Left lung (tissue), 10 donors: ENCODE data around the gene PPP1R14D. TPM values are rescaled to one million over a fixed set of nuclear protein-coding genes. Genes with fewer than 3 reads are reported as not detected.

ENCODE experiments used
- ATAC-seq: fragments of 200-7000 bp; cut with Tn5 transposase; one replicate; pipeline ENCODE4 v1.9.1; 2020; ENCODE audit warnings: moderate library complexity
- DNase-seq, 4 donors: peaks; one replicate each; pipeline ENCODE4 v3.0.0-alpha.2; 2013 to 2020
- H3K27ac ChIP-seq, 2 donors: fragments of 200-600 bp; sonication (generic) in 1 of 2; one replicate each; pipeline versions ENCODE4 v1.5.0 to v1.8.0; 2020 to 2021
- H3K27me3 ChIP-seq, 2 donors: fragments of 200-600 bp; sonication (generic) in 1 of 2; one replicate each; pipeline versions ENCODE4 v1.5.0 to v1.8.0; 2020 to 2021
- H3K36me3 ChIP-seq, 2 donors: fragments of 200-600 bp; sonication (generic) in 1 of 2; one replicate each; pipeline versions ENCODE4 v1.5.0 to v1.8.0; 2020 to 2021
- H3K4me1 ChIP-seq, 2 donors: fragments of 200-600 bp; one replicate each; pipeline ENCODE4 v1.8.0; 2021
- H3K4me3 ChIP-seq, 2 donors: fragments of 200-600 bp; sonication (generic) in 1 of 2; one replicate each; pipeline versions ENCODE4 v1.5.0 to v1.8.0; 2020 to 2021; ENCODE audit warnings: mild to moderate bottlenecking in 1 of 2
- H3K9me3 ChIP-seq, 2 donors: fragments of 200-600 bp; sonication (generic) in 1 of 2; one replicate each; pipeline versions ENCODE4 v1.5.0 to v1.8.0; 2020 to 2021
- intact Hi-C, 2 donors: fragments of 100-400 bp; cut with DNase I; formaldehyde crosslinking; loops; one replicate each; pipeline versions ENCODE4 v1.11.2 to v1.14.2; 2022
- polyA plus RNA-seq, 6 donors: library from polyadenylated mRNA; unstranded; fragments of 120-200 nt; gene quantifications; one replicate each; pipeline ENCODE4 v1.2.1, GENCODE V29; 2013; ENCODE audit not compliant: insufficient read length in 6 of 6
- total RNA-seq, 2 donors: library from RNA; stranded (reverse); fragmentation: NEBNext Ultra II Directional; extraction: Animal tissue kit (Norgen Biotek cat#: 25700); gene quantifications; one replicate each; pipeline ENCODE4 v1.2.1, GENCODE V29; 2021
- TF ChIP-seq, protein P1 (sequence below), 2 donors: fragments of 200-600 bp; sonication (generic) in 1 of 2; IDR thresholded peaks; one replicate each; pipeline versions ENCODE4 v1.5.0 to v1.8.0; 2021; ENCODE audit warnings: antibody characterized with exemption in 2 of 2
- donor health status: DM: no; HTN: yes; CAD: no.
- donor health status: DM: no; HTN: no; CAD: no.

PPP1R14D gene
- total and polyA plus RNA-seq, 8 donors, result 0.20 to 0.50 (median 0.38) TPM; not detected in 1

DNA sequence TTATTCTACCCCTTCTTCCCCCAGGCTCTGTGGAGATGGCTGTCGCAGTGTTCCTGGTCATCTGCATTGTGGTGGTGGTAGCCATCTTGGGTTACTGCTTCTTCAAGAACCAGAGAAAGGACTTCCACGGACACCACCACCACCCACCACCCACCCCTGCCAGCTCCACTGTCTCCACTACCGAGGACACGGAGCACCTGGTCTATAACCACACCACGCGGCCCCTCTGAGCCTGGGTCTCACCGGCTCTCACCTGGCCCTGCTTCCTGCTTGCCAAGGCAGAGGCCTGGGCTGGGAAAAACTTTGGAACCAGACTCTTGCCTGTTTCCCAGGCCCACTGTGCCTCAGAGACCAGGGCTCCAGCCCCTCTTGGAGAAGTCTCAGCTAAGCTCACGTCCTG is 28.2 kb upstream of the PPP1R14D start:
- ATAC-seq, result no peak
- Histone ChIP-seq H3K36me3 (peaks cover 0 to 32% of the 10 kb centered on the region in 2 donors), H3K27ac (peak overlapping the region in 1 of 2 donors; percentile 54), H3K4me3 (no peak overlapping the region), H3K4me1 (peaks cover 11 to 26% of the 10 kb centered on the region in 2 donors), H3K27me3 (no peaks in the 10 kb centered on the region), H3K9me3 (no peaks in the 10 kb centered on the region)
- intact Hi-C loops, result no loop called here
- TF ChIP-seq, protein P1, sequence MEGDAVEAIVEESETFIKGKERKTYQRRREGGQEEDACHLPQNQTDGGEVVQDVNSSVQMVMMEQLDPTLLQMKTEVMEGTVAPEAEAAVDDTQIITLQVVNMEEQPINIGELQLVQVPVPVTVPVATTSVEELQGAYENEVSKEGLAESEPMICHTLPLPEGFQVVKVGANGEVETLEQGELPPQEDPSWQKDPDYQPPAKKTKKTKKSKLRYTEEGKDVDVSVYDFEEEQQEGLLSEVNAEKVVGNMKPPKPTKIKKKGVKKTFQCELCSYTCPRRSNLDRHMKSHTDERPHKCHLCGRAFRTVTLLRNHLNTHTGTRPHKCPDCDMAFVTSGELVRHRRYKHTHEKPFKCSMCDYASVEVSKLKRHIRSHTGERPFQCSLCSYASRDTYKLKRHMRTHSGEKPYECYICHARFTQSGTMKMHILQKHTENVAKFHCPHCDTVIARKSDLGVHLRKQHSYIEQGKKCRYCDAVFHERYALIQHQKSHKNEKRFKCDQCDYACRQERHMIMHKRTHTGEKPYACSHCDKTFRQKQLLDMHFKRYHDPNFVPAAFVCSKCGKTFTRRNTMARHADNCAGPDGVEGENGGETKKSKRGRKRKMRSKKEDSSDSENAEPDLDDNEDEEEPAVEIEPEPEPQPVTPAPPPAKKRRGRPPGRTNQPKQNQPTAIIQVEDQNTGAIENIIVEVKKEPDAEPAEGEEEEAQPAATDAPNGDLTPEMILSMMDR (IDR thresholded peaks at IDR 0.05), result no peak
- DNase-seq, result no peak

DNA sequence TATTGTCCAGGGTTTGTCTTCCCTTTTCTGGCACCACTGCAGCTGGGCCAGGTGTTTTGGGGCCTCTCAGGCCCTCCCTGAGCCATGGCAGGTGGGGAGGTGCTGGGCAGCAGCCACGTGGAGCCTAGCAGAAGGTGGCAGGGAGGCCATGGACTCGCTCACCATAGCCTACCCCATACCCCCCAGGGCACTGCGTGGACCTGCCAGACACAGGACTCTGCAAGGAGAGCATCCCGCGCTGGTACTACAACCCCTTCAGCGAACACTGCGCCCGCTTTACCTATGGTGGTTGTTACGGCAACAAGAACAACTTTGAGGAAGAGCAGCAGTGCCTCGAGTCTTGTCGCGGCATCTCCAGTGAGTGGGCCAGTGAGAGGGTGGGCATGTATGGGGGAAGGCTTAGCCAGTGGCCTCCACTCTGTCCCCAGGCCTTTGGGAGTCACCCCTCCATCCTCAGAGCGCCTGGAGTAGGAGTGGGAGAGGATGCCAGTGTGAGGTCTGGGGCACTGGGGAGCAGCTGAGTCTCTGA is 27.3 kb upstream of the PPP1R14D start:
- no peaks in the 10 kb centered on the region for H3K9me3 ChIP-seq
- ATAC-seq (no peak), DNase-seq (no peak)
- H3K4me3 ChIP-seq, result no peak overlapping the region
- peaks cover 0 to 34% of the 10 kb centered on the region in 2 donors for H3K36me3 ChIP-seq
- no peak overlapping the region for H3K27ac ChIP-seq
- intact Hi-C loops, result no loop called here
- H3K4me1 ChIP-seq, result peaks cover 11 to 26% of the 10 kb centered on the region in 2 donors
- no peaks in the 10 kb centered on the region for H3K27me3 ChIP-seq
- TF ChIP-seq, protein P1 (IDR thresholded peaks at IDR 0.05), result no peak

DNA sequence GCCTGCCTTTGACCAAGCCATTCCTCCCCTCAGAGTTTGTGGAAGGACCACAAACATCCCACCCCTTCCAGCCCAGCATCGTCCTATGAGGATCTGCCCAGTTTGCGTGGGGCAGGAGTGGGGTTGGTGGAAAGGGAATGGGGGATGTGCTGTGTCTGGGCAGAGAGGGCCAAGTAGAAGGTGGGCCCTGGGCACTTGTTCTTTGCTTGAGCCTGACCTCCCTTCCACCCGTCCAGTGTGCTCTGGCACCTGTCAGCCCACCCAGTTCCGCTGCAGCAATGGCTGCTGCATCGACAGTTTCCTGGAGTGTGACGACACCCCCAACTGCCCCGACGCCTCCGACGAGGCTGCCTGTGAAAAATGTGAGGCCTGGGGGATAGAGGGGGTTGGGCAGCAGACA is 25.7 kb upstream of the PPP1R14D start:
- peaks cover 0 to 40% of the 10 kb centered on the region in 2 donors for H3K36me3 ChIP-seq
- intact Hi-C loops, result no loop called here

DNA sequence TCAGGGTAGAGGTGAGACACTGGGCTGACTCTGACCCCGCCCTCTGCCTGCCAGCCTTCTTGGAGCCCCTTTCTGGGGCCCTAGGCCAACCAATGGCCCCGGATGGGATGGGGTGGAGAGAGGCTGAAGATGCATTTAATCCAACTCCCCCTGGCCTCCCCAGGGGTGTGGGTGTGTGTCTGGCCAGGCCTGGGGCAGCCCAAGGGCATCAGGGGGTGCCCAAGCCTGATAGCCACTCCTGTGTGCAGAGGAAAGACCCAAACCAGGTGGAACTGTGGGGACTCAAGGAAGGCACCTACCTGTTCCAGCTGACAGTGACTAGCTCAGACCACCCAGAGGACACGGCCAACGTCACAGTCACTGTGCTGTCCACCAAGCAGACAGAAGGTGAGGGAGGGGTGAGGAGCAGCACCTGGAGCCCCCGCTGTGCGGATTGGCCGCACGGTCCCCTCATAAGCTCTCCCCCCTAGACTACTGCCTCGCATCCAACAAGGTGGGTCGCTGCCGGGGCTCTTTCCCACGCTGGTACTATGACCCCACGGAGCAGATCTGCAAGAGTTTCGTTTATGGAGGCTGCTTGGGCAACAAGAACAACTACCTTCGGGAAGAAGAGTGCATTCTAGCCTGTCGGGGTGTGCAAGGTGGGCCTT is 24.9 kb upstream of the PPP1R14D start:
- no peak overlapping the region for H3K4me3 ChIP-seq
- ATAC-seq (no peak), DNase-seq (no peak)
- no peak overlapping the region for H3K27ac ChIP-seq
- intact Hi-C loops, result no loop called here
- H3K4me1 ChIP-seq, result peaks cover 9 to 11% of the 10 kb centered on the region in 2 donors
- TF ChIP-seq, protein P1 (IDR thresholded peaks at IDR 0.05), result no peak
- H3K9me3 ChIP-seq, result no peaks in the 10 kb centered on the region
- H3K27me3 ChIP-seq, result no peaks in the 10 kb centered on the region
- H3K36me3 ChIP-seq, result peaks cover 0 to 40% of the 10 kb centered on the region in 2 donors

More for the DNA sequence above, 25.7 kb upstream of the PPP1R14D start:
- Histone ChIP-seq H3K4me3 (no peak overlapping the region), H3K4me1 (peaks cover 11% of the 10 kb centered on the region in 2 donors), H3K9me3 (no peaks in the 10 kb centered on the region), H3K27me3 (no peaks in the 10 kb centered on the region), H3K27ac (no peak overlapping the region)
- ATAC-seq (no peak), DNase-seq (no peak)
- TF ChIP-seq, protein P1 (IDR thresholded peaks at IDR 0.05), result no peak

DNA sequence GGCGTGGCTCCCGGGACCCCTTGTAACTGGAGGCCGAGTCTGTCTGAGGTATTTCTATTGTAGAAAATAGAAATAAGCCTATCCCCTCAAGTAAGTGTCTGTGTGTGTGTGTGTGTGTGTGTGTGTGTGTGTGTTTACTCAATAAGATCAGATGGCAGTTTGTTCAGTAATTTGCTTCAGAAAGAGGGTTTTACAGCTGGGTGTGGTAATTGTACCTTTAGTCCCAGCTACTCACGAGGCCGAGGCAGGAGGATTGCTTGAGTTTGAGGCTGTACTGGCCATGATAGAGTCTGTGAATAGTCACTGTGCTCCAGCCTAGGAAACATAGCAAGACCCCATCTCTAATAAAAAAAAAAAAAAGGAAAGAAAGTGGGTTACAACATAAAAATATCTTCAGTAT is 24.0 kb upstream of the PPP1R14D start:
- no peaks in the 10 kb centered on the region for H3K27me3 ChIP-seq
- no peak for DNase-seq
- no peak overlapping the region for H3K27ac ChIP-seq
- no peak overlapping the region for H3K4me3 ChIP-seq
- H3K4me1 ChIP-seq, result peaks cover 10 to 14% of the 10 kb centered on the region in 2 donors
- intact Hi-C loops, result no loop called here
- H3K36me3 ChIP-seq, result peaks cover 0 to 40% of the 10 kb centered on the region in 2 donors
- TF ChIP-seq, protein P1 (IDR thresholded peaks at IDR 0.05), result no peak
- H3K9me3 ChIP-seq, result no peaks in the 10 kb centered on the region
- no peak for ATAC-seq
